Measurements from ENCODE around the gene ECM1.

The ECM1 gene

DNA sequence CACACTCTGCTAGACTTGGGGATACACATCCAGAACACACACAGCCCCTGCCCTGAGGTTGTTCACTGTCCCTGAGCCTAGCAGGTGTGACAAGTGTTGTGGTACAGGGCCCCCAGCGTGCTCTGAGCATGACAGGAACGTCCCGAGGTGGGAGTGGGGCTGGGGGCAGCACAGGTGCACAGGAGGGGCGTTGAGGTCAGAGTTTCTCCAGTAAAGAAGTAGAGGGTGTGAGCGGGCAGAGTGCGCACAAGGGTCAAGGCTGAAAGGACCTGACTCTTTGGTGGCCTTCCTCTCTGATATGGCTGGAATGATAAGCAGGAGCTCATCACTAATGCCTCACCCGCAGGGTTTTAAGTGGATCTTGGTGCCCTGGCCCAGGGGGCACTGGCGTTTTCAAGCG, 6.4 kb downstream of the ECM1 start:
- H3K36me3 ChIP-seq (ENCODE audit: control insufficient read depth in 1 of 2, insufficient read depth in 2 of 2, low read depth in 1 of 2, low read length in 2 of 2) = peaks cover 24 to 41% of the 10 kb centered on the region in 2 experiments
- H2BK5ac ChIP-seq (ENCODE audit: low read depth, low read length, poor library complexity, severe bottlenecking) = no peak overlapping the region
- no peak overlapping the region for H3K9ac ChIP-seq (ENCODE audit: low read length)
- no peak overlapping the region for H3K4me3 ChIP-seq (ENCODE audit: insufficient read depth in 1 of 2, low read depth in 1 of 2, low read length in 2 of 2)
- H3K23ac ChIP-seq (ENCODE audit: low read length in 2 of 2) = no peak overlapping the region
- no peak for DNase-seq
- H3K27me3 ChIP-seq (ENCODE audit: control insufficient read depth in 1 of 2, insufficient read depth in 1 of 2, low read length in 2 of 2) = no peaks in the 10 kb centered on the region
- WGBS = 96% methylated on average over 9 of the region's 9 CpGs
- peak overlapping the region in 1 of 2 experiments; percentile 45 for H2BK12ac ChIP-seq (ENCODE audit: low read length in 2 of 2)
- no peak overlapping the region for H4K91ac ChIP-seq (ENCODE audit: low read length)
- H3K4me1 ChIP-seq (ENCODE audit: control insufficient read depth, insufficient read depth, low read depth, low read length) = peaks cover 10% of the 10 kb centered on the region
- H3K4ac ChIP-seq (ENCODE audit: low read depth in 1 of 2, low read length in 2 of 2) = no peak overlapping the region
- no peak overlapping the region for H3K18ac ChIP-seq (ENCODE audit: low read depth in 1 of 2, low read length in 2 of 2)
- H3K14ac ChIP-seq (ENCODE audit: low read length in 2 of 2) = no peak overlapping the region
- no peaks in the 10 kb centered on the region for H3K79me1 ChIP-seq (replicated peaks; ENCODE audit: low read length, poor library complexity, severe bottlenecking)
- no peak overlapping the region for H2BK15ac ChIP-seq (ENCODE audit: low read depth, poor library complexity, severe bottlenecking)
- no peaks in the 10 kb centered on the region for H3K9me3 ChIP-seq (ENCODE audit: control insufficient read depth, low read length)
- no peak overlapping the region for H2AFZ ChIP-seq (ENCODE audit: low read depth, low read length)
- H3K4me2 ChIP-seq (ENCODE audit: low read length, poor library complexity, severe bottlenecking) = no peak overlapping the region
- no peak overlapping the region for H2BK120ac ChIP-seq (ENCODE audit: low read depth, low read length)
- no peak overlapping the region for H2AK5ac ChIP-seq (ENCODE audit: low read length, severe bottlenecking)
- no peak overlapping the region for H3K27ac ChIP-seq (ENCODE audit: low read length, poor library complexity, severe bottlenecking)
- peak overlapping the region; percentile 61 for H4K8ac ChIP-seq (ENCODE audit: low read length)

DNA sequence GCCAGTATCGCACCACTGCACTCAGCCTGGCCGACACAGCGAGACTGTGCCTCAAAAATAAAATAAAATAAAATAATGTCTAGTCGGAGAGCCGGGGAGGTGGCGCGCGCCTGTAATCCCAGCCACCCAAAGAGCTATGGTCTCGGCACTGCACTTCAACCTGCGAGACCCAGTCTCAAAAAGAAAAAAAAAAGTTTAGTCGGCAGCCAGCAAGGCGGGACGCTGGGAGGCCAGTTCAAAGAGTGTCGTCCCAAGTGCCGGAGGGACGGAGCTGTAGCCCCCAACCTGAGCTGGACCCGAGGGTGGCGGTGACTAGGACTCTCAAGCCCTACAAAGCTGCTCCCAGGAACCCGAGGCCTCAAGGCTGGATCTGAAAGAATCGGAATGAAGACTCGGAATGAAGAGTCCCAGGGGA, 7.0 kb downstream of the ECM1 start:
- no peak overlapping the region for H3K23ac ChIP-seq (ENCODE audit: low read length in 2 of 2)
- no peak overlapping the region for H2BK5ac ChIP-seq (ENCODE audit: low read depth, low read length, poor library complexity, severe bottlenecking)
- peak overlapping the region in 1 of 2 experiments; percentile 79 for H3K14ac ChIP-seq (ENCODE audit: low read length in 2 of 2)
- H3K4me3 ChIP-seq (ENCODE audit: insufficient read depth in 1 of 2, low read depth in 1 of 2, low read length in 2 of 2) = peak overlapping the region; percentile 52 to 82
- H3K27me3 ChIP-seq (ENCODE audit: control insufficient read depth in 1 of 2, insufficient read depth in 1 of 2, low read length in 2 of 2) = no peaks in the 10 kb centered on the region
- H2BK120ac ChIP-seq (ENCODE audit: low read depth, low read length) = peak overlapping the region; percentile 73
- peak overlapping the region; percentile 59 to 97 for H2BK12ac ChIP-seq (ENCODE audit: low read length in 2 of 2)
- no peaks in the 10 kb centered on the region for H3K79me1 ChIP-seq (replicated peaks; ENCODE audit: low read length, poor library complexity, severe bottlenecking)
- H3K4me1 ChIP-seq (ENCODE audit: control insufficient read depth, insufficient read depth, low read depth, low read length) = peaks cover 10% of the 10 kb centered on the region
- peak overlapping the region; percentile 52 for H4K8ac ChIP-seq (ENCODE audit: low read length)
- no peak for DNase-seq
- peak overlapping the region; percentile 46 to 91 for H3K4ac ChIP-seq (ENCODE audit: low read depth in 1 of 2, low read length in 2 of 2)
- H3K4me2 ChIP-seq (ENCODE audit: low read length, poor library complexity, severe bottlenecking) = peak overlapping the region; percentile 94
- H2BK15ac ChIP-seq (ENCODE audit: low read depth, poor library complexity, severe bottlenecking) = peak overlapping the region; percentile 89
- no peak overlapping the region for H2AK5ac ChIP-seq (ENCODE audit: low read length, severe bottlenecking)
- H2AFZ ChIP-seq (ENCODE audit: low read depth, low read length) = peak overlapping the region; percentile 83
- H3K9ac ChIP-seq (ENCODE audit: low read length) = peak overlapping the region; percentile 79
- H3K18ac ChIP-seq (ENCODE audit: low read depth in 1 of 2, low read length in 2 of 2) = peak overlapping the region; percentile 81 to 92
- no peak overlapping the region for H4K91ac ChIP-seq (ENCODE audit: low read length)
- peaks cover 19 to 37% of the 10 kb centered on the region in 2 experiments for H3K36me3 ChIP-seq (ENCODE audit: control insufficient read depth in 1 of 2, insufficient read depth in 2 of 2, low read depth in 1 of 2, low read length in 2 of 2)
- H3K9me3 ChIP-seq (ENCODE audit: control insufficient read depth, low read length) = no peaks in the 10 kb centered on the region
- peak overlapping the region; percentile 51 for H3K27ac ChIP-seq (ENCODE audit: low read length, poor library complexity, severe bottlenecking)
- WGBS = 36% methylated on average over 21 of the region's 21 CpGs

DNA sequence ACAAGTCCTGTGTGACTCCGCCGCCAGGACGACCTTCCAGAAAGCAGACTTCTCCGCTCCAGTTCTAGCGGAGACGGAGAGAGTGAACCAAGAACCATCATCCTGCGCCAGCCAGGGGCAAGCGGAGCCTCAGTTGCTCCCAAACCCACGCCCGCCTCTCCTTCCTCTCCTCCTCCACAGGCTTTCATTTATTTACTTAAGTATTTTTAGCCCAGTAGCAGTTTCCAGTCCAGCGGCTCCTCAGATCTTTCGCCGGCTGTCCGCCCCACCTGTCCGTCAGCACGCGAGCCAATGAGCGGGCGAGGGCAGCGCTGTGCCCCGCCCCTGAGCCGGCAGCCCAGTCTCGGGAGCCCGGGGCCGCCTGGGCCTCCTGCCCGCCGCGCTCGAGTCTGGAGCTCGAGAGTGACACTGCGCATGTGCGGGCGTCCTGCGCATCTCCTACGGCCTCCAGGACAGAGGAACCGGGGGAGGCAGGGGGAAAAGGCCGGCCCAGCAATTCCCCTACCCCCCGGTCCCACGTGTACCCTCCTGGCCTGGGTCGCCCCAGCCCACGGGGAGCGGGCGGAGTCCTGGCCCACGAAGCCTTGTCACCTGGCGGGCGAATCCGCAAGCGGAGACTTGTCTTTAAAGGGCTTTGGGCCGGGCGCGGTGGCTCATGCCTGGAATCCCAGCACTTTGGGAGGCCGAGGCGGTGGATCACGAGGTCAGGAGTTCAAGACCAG, 7.6 kb downstream of the ECM1 start, which contains the start of gene FALEC:
FALEC (plus strand) TSS at position 425 of the 722 bp plus-strand sequence.
- Histone ChIP-seq H3K4me3 (ENCODE audit: insufficient read depth in 1 of 2, low read depth in 1 of 2, low read length in 2 of 2) (peak within 1 kb of the TSS; percentile 70 to 82), H2BK120ac (ENCODE audit: low read depth, low read length) (peak within 1 kb of the TSS; percentile 73), H3K79me1 (replicated peaks; ENCODE audit: low read length, poor library complexity, severe bottlenecking) (no peaks in the 10 kb centered on the region), H3K4me1 (ENCODE audit: control insufficient read depth, insufficient read depth, low read depth, low read length) (peaks cover 10% of the 10 kb centered on the region), H2AK5ac (ENCODE audit: low read length, severe bottlenecking) (no peak within 1 kb of the TSS), H3K4me2 (ENCODE audit: low read length, poor library complexity, severe bottlenecking) (peak within 1 kb of the TSS; percentile 95), H3K27me3 (ENCODE audit: control insufficient read depth in 1 of 2, insufficient read depth in 1 of 2, low read length in 2 of 2) (no peaks in the 10 kb centered on the region), H2BK15ac (ENCODE audit: low read depth, poor library complexity, severe bottlenecking) (peak within 1 kb of the TSS; percentile 89), H3K27ac (ENCODE audit: low read length, poor library complexity, severe bottlenecking) (peak within 1 kb of the TSS; percentile 51), H3K14ac (ENCODE audit: low read length in 2 of 2) (peak within 1 kb of the TSS in 1 of 2 experiments; percentile 94), H3K36me3 (ENCODE audit: control insufficient read depth in 1 of 2, insufficient read depth in 2 of 2, low read depth in 1 of 2, low read length in 2 of 2) (peaks cover 19 to 31% of the 10 kb centered on the region in 2 experiments), H2BK12ac (ENCODE audit: low read length in 2 of 2) (peak within 1 kb of the TSS; percentile 59 to 97), H3K18ac (ENCODE audit: low read depth in 1 of 2, low read length in 2 of 2) (peak within 1 kb of the TSS; percentile 92 to 94), H4K8ac (ENCODE audit: low read length) (peak within 1 kb of the TSS; percentile 97), H3K23ac (ENCODE audit: low read length in 2 of 2) (peak within 1 kb of the TSS in 1 of 2 experiments; percentile 64), H3K9ac (ENCODE audit: low read length) (peak within 1 kb of the TSS; percentile 79), H3K4ac (ENCODE audit: low read depth in 1 of 2, low read length in 2 of 2) (peak within 1 kb of the TSS; percentile 46 to 97), H2AFZ (ENCODE audit: low read depth, low read length) (peak within 1 kb of the TSS; percentile 83), H3K9me3 (ENCODE audit: control insufficient read depth, low read length) (no peaks in the 10 kb centered on the region), H2BK5ac (ENCODE audit: low read depth, low read length, poor library complexity, severe bottlenecking) (no peak within 1 kb of the TSS), H4K91ac (ENCODE audit: low read length) (peak within 1 kb of the TSS; percentile 97)
- 2% methylated on average over 49 of the region's 54 CpGs for WGBS
- peak; percentile 97 for DNase-seq

- H2BK120ac ChIP-seq (ENCODE audit: low read depth, low read length) = no peak overlapping the region
- no peak overlapping the region for H4K91ac ChIP-seq (ENCODE audit: low read length)
- H4K8ac ChIP-seq (ENCODE audit: low read length) = no peak overlapping the region
- no peaks in the 10 kb centered on the region for H3K27me3 ChIP-seq (ENCODE audit: control insufficient read depth in 1 of 2, insufficient read depth in 1 of 2, low read length in 2 of 2)
- H2BK12ac ChIP-seq (ENCODE audit: low read length in 2 of 2) = no peak overlapping the region
- H2AK5ac ChIP-seq (ENCODE audit: low read length, severe bottlenecking) = no peak overlapping the region
- WGBS = 9% methylated on average over 18 of the region's 19 CpGs
- peak overlapping the region; percentile 79 for H3K9ac ChIP-seq (ENCODE audit: low read length)
- H3K23ac ChIP-seq (ENCODE audit: low read length in 2 of 2) = no peak overlapping the region
- no peak overlapping the region for H3K27ac ChIP-seq (ENCODE audit: low read length, poor library complexity, severe bottlenecking)
- H3K18ac ChIP-seq (ENCODE audit: low read depth in 1 of 2, low read length in 2 of 2) = peak overlapping the region in 1 of 2 experiments; percentile 73
- H3K14ac ChIP-seq (ENCODE audit: low read length in 2 of 2) = no peak overlapping the region
- no peaks in the 10 kb centered on the region for H3K9me3 ChIP-seq (ENCODE audit: control insufficient read depth, low read length)
- DNase-seq = peak; percentile 50
- peak overlapping the region; percentile 37 to 82 for H3K4me3 ChIP-seq (ENCODE audit: insufficient read depth in 1 of 2, low read depth in 1 of 2, low read length in 2 of 2)
- H3K4ac ChIP-seq (ENCODE audit: low read depth in 1 of 2, low read length in 2 of 2) = peak overlapping the region in 1 of 2 experiments; percentile 54
- H2BK5ac ChIP-seq (ENCODE audit: low read depth, low read length, poor library complexity, severe bottlenecking) = no peak overlapping the region
- peak overlapping the region; percentile 62 for H3K4me2 ChIP-seq (ENCODE audit: low read length, poor library complexity, severe bottlenecking)
- no peak overlapping the region for H2BK15ac ChIP-seq (ENCODE audit: low read depth, poor library complexity, severe bottlenecking)
- peaks cover 15 to 25% of the 10 kb centered on the region in 2 experiments for H3K36me3 ChIP-seq (ENCODE audit: control insufficient read depth in 1 of 2, insufficient read depth in 2 of 2, low read depth in 1 of 2, low read length in 2 of 2)
- H3K79me1 ChIP-seq (replicated peaks; ENCODE audit: low read length, poor library complexity, severe bottlenecking) = no peaks in the 10 kb centered on the region
- H2AFZ ChIP-seq (ENCODE audit: low read depth, low read length) = no peak overlapping the region
- H3K4me1 ChIP-seq (ENCODE audit: control insufficient read depth, insufficient read depth, low read depth, low read length) = peaks cover 10% of the 10 kb centered on the region
These were observed 8.2 kb downstream of the ECM1 start for GRCh38 chr1:150516050-150516591.

All from mesenchymal stem cell (in vitro differentiated cells and primary cell).